ENCODE data around the gene UBA3.

The UBA3 gene

DNA sequence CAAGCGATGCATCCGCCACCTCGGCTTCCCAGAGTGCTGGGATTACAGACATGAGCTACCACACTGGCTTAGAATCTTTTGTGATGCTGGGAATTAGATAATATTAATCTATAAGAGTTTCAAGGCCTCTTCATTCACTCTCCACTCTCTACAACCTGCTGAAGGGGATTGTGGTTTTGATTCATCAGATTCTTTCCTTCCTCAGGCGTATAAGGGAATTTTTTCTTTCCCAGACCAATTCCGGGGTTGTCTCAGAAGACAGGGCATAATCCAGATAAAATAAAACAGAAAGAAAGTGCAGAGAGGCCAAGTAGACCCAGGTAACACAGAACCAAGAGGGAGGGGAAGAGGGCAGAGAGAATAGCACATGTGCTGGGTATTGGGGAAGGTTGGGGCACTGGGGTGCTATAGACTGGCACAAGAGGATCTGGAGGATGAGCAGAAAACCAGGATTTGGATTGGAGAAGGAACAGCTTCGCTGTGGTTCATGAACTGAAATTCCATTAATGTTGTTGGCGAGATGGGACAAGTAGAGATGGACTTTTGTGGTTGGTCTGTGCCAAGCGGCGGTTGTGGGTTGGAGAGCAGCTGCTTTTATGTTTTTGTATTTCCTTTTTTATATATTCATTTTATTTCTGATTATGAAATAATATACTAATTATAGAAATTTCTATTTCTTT is 17.4 kb upstream of the UBA3 start:
- no peak for DNase-seq

DNA sequence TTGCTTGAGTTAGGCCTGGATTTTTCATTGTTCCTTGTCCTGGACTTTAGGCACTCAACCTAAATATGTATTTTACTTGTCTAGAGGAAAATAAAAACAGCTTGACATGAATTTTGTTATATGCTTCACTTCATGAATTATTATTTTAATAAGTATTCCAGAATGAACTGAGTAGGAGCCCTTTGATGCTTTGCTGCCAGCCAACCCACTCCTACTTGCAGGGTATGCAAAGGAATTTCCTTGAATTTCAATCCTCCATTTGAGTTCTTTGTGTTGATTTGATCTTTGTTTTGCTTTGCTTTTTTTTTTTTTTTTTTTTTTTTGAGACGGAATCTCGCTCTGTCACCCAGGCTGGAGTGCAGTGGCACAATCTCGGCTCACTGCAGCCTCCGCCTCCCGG is 16.1 kb upstream of the UBA3 start:
- DNase-seq = no peak

DNA sequence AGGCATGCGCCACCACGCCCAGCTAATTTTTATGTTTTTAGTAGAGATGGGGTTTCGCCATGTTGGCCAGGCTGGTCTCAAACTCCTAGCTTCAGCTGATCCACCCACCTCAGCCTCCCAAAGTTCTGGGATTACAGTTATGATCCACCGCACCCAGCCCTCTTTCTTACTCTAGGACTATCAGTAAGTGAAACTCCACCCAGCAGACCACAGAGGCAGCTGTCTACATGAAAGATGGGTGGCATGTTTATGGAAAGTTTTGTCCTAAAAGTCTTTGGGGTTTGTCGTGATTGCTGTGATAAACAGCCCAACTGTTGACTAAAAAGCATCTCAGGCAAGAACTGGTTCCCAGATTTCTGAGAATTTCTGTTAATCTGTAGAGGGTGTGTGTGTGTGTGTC is 15.5 kb upstream of the UBA3 start:
- DNase-seq = no peak

DNA sequence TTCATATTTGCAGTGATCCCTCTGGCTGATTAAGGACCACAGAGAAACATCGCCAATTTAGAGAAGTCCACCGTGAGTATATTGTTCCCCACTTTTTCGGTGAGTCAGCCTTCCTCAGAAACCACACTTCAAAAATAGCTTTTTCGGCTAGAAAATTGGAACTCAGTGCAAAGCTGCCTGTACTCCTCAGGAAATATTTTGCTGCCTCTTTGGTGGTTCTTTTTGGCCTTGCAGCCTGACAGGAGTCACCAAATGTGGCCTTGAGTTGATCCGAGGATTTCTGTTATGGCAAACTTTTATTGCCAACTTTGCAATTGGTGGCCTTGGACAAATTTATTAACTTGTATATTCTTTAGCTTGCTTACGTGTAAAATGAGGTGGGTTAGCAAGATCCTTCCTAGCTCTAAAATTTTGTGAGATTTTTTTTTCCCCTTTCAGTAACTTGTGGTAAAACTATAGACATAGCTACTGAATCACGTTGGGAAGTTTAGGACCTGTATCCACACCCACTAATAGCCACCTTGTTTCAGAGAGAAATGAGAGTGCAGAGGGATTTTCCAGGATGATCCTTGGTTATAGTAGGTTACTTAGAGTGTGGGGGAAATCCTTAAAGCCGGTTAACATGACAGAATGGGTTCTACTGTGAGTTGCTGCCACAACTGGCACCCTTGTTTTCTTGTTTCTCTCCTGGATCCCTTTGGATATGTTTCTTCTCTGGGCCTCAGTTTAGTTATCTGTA is 14.5 kb upstream of the UBA3 start:
- DNase-seq = no peak

DNA sequence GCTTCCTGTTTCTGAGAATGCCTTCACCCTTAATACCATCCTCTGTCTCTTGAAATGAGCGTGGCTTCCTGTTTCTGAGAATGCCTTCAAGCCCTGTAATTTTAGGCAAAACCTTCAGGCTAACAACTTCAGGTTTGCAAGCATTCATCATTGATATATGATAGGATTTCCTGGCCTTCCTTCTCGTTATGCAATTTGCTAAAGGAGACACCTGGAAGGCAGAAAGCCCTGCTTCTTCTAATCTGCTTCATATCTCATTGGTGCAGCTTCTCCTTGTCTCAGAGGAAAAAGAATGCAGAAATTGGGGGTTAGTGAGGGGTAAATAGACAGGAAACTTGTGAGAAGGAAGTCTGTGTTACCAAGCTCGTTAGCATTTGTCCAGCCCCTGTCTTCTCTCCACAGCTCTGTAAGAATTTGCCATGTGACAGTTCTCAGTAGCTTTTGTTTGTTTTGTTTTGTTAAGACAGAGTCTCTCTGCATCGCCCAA is 11.9 kb upstream of the UBA3 start:
- no peak for DNase-seq

DNA sequence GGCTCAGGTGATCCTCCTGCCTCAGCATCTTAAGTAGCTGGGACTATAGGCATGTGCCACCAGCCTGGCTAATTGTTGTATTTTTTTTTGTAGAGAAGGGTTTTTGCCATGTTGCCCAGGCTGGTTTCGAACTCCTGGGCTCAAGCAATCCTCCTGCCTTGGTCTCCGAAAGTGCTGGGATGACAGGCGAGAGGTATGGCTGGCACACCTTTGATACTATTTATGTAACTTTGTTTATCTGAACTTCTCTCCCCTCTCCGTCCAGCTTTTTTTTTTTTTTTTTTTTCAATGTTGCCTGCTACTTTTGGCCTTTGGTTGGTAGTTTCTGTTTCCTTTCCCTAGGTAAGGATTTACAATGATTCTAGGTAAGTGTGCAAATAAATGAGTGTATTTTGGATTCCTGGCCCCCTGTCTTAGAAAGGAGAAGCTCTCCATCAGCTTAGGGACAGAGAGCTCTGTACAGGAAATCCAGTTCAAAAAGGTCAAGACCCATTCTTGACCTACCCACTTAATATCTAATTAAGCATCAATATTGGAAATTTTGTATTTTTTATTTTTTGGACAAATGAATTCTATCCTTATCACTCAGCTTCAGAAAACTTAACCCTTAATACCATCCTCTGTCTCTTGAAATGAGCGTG is 11.3 kb upstream of the UBA3 start:
- DNase-seq = no peak

DNA sequence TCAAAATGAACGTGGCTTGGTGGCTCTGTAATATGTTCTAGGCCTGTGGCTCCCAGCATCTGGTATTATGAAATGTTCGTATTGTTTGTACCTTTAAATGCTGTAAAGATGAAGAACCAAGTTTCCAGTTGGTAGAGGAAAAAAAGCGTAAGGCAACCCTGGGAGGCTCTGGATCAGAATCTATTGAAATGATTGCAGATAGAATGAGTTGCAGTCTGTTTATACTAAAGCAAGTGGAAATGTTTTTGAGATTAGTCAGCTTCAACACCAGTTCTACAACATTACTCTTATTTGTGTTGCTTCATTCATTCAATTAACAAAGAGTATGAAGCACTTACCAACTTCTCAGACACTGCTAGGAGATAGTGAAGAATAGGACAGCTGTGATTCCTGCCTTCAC is 9.9 kb upstream of the UBA3 start:
- DNase-seq = no peak

DNA sequence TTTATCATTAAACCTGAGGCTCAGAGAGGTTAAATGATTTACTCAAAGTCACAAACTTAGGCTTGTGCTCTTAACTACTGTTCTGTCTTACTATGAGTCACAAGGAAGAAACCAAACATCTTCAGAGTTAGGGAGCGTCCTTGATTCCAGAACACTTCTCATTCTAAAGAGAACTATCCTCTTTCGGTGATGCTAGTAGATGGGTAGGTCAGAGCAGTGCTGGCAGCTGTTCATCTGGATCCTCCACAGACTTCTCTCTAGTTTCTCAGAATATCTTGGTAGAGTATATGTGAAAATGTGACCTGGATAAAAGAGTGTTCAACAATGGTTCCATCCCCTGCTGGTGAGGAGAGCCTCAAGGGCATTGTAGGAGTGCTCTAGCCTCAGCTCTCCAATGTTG is 7.9 kb upstream of the UBA3 start:
- no peak for DNase-seq

DNA sequence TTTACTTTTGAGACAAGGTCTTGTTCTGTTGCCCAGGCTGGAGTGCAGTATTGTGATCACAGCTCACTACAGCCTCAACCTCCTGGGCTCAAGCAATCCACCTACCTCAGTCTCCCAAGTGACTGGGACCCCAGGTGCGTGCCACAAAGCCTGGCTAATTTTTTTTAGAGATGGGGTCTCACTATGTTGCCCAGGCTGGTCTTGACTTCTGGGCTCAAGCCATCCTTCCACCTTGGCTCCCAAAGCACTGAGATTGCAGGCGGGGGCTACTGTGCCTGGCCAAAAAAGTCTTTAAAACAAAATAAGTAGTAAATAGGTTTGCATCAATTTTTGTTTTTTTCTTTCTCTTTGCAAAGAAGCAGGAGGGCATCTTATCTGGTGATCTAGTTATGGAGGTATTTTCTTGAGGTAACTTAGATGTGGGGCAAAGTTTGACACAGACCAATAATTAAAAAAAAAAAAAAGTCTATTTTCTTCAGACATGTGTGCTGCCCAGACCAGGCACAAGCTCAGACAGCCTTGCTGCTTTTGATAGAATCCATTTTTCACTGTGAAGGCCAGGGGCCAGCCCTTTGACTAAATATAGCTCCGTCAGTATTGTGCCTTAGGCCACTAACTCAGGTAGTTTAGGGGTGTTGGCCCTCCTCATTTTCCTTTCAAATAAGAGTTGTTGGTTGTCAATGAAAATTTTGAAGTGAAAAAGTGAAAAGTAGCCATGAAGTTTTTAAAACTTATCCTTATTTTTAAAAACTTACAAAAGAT is 7.0 kb upstream of the UBA3 start:
- DNase-seq = no peak

DNA sequence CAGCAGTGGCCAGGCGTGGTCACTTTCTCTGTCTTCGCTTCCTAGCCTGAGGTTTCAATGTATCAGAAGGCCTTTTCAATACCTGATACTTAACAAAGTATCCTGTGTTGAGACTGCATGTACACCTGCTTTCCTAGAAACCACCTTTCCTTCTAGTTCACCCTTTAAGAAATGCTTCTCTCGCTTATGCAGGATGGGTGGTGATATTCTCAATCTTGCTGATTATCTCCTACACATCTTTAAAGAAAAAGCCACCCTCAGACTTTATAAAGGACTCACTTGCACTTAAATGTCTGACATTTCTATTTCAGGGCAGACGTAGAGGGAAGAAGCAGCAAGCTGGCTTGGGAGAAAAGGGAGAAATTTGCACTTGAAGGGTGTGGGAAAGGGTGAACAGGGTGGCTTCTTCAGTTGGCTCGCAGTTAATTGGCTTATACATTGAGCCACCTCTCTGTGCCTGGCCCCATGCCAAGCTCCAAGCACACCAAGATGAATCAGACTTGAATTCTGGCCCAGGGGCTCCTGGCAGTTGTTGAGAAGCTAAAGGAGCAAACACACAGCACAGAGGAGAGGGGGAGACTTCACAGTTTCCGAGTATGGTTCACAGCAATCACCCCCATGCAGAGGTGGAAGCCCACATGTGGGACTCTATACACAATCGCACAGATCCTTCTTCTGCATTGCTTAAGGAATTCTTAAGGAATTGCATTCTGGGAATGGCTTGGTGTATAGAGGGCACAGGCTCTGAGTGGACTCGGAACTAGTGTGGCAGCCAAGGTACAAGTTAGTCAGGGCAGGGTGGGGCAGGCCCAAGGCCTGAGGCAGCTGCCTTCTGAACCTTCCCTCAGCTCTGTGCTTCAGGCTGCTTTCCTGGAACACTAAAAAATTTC is 5.9 kb upstream of the UBA3 start:
- DNase-seq = peak; percentile 86

DNA sequence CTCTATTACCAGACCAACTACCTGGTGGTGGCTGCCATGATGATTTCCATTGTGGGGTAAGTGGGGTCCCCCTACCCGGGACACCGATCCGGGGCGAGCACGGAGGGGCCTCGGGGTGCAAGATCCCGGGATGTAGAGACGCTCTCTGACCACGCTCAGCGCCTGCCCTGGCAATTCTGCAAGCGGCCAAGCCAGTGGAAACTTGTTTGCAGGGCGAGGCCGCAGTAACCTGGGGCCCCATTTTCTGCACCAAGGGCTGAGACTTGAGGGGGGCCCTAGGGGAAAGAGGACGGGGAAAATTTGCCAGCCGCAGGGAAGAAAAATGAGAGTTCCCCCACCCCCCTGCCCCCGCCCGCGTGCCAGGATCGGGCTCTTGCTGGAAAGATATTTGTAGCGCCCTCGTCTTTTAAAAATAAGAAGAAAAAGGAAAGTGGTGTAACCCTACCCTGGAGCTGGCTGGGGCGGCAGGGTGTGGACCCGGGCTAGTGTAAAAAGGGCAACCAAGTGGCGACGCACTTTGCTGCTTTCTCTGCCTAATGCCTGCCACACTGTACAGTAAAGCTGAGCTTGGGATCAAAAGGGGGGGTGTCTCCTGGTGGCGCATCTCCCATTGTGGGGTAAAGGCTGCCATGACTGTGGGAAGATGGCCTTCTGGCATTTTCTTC is 5.1 kb upstream of the UBA3 start:
- peak; percentile 62 for DNase-seq

DNA sequence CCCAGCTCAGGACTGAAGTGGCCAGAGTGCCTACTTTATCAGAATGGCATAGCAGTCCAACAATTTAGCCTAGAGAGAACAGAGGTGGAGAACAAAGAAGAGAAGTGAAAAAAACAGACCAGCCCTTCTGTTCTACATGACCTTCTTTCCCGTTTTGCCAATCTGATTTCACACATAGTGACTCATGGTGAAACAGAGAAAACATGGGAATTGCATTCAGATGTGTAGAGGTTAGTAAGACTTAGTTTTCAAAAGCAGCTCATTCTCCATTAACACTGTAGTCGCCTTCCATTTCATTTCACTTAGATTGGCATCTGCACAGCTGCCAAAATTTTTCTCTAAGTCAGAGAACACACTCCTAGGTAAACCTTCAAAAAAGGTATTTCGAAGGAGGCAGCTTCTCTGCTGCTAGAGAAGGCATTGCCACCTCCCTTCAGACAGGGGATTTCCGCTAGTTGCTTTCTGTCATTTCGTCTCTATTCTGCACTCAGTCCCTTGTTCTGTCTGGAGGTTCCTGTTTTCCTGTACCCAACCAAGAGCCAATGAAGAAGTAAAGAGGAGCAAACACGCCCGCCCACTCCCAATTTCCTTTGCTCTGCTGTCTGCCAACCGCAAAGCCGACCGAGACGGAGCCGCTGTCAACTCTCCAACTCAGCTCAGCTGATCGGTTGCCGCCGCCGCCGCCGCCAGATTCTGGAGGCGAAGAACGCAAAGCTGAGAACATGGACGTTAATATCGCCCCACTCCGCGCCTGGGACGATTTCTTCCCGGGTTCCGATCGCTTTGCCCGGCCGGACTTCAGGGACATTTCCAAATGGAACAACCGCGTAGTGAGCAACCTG is 4.4 kb upstream of the UBA3 start, which contains the start of gene ARL6IP5:
ARL6IP5 (plus strand) TSS at position 612 of the 842 bp plus-strand sequence; CDS start at position 723, 111 bp downstream.
- DNase-seq = peak; percentile 97

DNA sequence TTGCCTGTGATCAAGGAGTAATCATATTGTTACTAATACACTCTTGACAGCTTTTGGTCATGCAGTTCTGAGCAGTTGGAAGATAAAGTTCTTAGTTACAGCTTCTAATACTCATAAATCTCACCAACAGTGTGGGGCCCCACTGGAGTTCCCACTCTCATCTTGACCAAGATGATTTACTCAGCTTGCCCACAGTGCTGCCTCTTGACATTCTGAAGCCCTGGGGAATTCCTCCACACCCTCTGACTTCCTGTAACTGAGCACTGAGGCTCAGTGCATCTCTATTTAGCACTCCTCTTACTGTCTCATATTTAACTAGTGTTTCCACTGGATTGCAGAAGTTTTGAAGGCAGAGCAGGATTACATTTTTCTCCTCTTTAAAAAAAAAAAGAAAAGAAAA is 2.6 kb upstream of the UBA3 start:
- peak; percentile 62 for DNase-seq

DNA sequence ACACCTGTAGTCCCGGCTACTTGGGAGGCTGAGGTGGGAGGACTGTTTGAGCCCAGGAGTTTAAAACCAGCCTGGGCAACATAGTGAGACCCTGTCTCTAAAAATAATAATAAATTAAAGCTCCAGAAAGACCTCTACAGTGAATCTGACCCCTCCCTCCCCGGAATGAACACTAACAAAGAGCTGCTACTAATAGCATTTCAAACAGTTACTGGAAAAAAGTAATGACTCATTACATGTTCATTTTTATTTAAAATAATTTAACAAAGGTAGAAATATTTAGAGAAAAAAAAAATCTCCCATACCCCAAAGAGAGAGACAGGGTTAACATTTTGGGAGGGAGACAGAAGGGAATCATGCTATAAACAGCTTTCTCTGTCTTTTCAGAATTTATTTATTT is 2.2 kb upstream of the UBA3 start:
- no peak for DNase-seq

DNA sequence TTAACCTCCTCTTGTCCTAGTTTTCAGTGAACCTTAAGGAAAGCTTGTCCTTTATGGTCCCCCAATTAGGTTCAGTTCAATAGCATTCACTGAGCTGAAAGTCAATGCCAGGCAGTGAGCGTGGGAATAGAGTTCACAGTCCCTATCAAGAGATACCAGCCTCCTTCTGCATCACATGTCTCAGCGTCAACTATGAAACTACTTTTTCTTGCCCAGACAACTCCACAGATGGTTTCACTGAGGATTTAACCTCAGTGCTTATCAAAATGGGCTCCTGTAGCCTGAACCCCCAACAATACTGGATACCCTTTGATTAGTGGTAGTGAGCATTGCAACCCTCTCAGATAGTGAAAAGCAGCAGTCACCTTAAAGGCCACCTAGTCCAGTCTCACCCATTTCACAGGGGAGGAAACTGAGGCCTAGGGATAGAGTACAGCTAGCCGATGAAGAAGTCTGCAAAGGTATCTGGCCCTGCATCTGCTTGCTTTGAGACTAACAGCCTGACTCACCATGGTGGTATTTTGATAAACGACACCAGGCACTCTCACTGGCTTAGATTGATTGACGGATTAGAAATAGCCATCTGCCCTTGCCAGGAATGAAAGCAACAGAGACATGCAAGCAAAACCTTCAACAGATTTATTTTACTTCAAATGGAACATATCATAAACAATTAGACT is 1.6 kb upstream of the UBA3 start:
- DNase-seq = no peak

DNA sequence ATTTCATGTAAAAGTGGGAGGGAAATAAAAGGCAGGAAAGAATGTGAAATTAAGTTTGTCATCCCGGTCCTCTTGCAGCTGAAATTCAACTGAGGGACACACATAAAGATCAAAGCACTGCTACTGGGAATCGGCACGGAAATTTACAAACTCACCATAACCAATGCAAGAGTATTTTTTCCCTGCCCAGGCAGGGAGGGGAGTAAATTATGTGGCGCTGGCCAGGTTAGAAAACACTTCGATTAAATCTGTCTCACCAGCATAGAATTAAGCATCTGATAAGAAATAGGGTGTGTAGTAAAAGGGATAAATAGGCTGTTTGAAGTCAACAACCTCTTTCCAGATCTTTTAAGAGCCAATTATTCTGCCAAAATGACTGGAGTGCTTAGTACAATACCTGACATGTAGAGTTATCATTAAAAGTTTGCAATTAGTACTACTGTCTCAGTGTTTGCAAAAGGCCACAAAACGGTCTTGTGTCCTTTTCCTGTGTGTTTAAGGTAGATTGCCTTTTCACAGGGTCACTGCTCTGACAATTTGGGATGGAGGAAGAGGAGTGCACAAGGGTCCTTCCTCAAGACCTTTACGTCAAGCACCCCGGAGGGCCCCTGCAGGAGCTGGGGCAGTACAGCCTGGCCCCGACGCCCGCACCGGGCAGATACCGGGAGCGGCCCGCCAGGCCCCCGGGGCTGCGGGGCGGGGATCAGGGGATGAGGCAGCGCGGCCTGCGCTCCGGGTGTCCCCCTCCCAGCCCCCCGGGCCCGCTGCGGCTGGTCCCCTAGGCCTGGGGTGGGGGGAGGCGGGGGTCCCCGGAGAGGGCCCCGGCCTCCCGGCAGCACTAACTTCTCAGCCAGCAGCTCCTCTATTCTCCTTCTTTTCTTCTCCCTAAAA is 651 bp downstream of the UBA3 start:
- DNase-seq = peak; percentile 33

DNA sequence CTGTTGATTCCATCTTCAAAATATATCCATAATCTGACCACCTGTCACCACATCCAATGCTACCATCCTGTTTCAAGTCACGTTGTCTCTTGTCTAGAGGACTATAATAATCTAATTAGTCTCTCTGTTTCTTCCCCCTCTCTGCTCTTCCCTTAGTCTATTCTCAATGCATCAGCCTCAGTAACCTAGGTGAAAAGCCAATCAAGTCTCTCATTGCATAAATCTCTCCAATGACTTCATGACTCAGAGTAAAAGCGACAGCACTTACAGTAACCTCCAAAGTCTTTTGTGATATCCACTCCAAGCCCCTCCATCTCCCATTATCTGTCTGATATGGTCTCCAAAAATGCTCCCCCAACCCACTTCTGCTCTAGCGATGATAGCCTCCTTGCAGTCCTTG is 7.2 kb downstream of the UBA3 start:
- no peak for DNase-seq

DNA sequence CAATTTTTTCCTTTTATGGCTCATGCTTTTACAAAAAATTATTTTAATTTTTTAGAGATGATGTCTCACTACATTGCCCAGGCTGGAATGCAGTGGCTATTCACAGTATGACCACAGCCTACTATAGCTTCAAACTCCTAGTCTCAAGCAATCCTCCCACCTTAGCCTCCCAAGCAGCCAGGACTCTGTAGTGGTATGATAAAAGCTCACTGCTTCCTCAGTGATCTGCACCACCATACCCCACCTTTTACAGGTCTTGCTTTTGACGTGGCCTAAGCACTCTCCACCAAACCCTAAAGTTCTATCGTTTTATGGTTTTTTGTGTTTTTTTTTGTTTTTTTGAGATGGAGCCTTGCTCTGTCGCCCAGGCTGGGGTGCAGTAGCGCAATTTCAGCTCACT is 14.0 kb downstream of the UBA3 start:
- DNase-seq = no peak

All from femur (tissue), 1 donor.